ENCODE data around the gene PTPRM. TPM values are rescaled to one million over a fixed set of nuclear protein-coding genes. Genes with fewer than 3 reads are reported as not detected.

Gene PTPRM
- total RNA-seq, 1 experiment from 2014 or later, result not detected

DNA sequence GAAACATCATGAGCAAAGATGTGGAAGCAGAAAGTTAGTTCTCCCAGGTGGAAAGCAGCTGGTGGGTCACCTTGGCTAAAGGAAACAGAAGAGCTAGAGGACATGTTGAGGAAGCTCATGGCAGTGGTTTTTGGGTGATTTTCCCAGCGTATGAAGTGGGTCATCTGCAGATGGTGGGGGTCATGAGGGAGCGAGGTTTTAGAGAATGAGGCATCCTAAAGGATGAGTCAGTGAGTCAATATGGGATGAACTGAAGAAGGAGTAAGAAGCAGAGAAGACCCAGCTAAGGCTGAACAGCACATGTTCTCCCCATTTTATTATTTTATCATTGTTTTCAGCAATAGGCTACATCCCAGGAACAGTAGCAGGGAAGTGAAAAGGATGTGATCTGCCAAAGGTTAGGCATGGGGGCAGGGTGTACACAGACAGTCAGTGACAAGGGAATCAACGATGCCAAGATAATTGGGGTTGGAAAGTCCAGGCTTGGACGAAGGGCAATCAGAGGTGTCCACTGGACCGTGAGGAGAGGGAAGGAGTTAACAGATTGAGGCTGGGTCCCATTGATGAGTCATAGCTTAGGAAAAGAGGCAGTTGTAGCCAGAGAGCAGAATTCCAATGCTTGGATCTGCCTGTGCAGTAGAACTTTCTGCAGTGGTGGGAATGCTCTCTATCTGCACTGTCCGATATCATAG, 752.8 kb downstream of the PTPRM start:
- ChIA-PET POLR2A (ENCODE audit: low non-redundant PET) (no interaction called here), CTCF (no interaction called here)
- Histone ChIP-seq H3K4me3 (ENCODE audit: low read depth, low read length, poor library complexity, severe bottlenecking) (no peak overlapping the region), H3K9me3 (ENCODE audit: low read depth, low read length, poor library complexity, severe bottlenecking) (no peaks in the 10 kb centered on the region), H3K4me1 (ENCODE audit: insufficient read depth, low read length, poor library complexity, severe bottlenecking) (no peaks in the 10 kb centered on the region), H3K27me3 (replicated peaks; ENCODE audit: insufficient read depth, low read depth, low read length, poor library complexity) (no peaks in the 10 kb centered on the region), H3K36me3 (ENCODE audit: insufficient read depth, low read length, poor library complexity, severe bottlenecking) (no peaks in the 10 kb centered on the region), H3K27ac (ENCODE audit: low read depth, low read length, poor library complexity, severe bottlenecking) (no peak overlapping the region)
- TF ChIP-seq EZH2 (IDR thresholded peaks at IDR 0.05; ENCODE audit: borderline replicate concordance, low read depth, low read length, poor library complexity, severe bottlenecking), result no peak
- BruUV-seq (replicated peaks), result no TSS peak
- DNase-seq (ENCODE audit: low spot score), result no peak
- intact Hi-C loops (cut with micrococcal nuclease; ENCODE audit: unreplicated experiment), result no loop called here

DNA sequence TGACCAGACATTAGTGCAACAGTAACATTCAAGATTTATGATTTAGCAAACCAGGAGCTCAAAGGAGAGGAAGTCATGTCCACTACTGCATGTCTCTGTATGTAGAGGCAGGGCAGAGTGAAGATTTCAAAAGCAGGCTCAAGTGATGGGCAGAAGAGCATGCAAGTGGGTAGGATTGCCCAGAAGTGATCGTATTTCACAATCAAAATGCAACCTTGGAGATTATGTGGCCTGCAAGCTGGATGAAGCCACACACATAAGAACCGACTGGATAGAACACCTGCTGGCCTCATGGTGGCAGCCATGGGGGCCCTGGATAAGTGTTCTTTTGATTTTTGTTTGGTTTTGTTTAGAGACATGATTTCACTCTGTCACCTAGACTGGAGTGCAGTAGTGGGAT, 755.4 kb downstream of the PTPRM start:
- Histone ChIP-seq H3K27me3 (replicated peaks; ENCODE audit: insufficient read depth, low read depth, low read length, poor library complexity) (no peaks in the 10 kb centered on the region), H3K4me3 (ENCODE audit: low read depth, low read length, poor library complexity, severe bottlenecking) (no peak overlapping the region), H3K4me1 (ENCODE audit: insufficient read depth, low read length, poor library complexity, severe bottlenecking) (no peaks in the 10 kb centered on the region), H3K9me3 (ENCODE audit: low read depth, low read length, poor library complexity, severe bottlenecking) (no peaks in the 10 kb centered on the region), H3K36me3 (ENCODE audit: insufficient read depth, low read length, poor library complexity, severe bottlenecking) (no peaks in the 10 kb centered on the region), H3K27ac (ENCODE audit: low read depth, low read length, poor library complexity, severe bottlenecking) (no peak overlapping the region)
- TF ChIP-seq, protein P1, sequence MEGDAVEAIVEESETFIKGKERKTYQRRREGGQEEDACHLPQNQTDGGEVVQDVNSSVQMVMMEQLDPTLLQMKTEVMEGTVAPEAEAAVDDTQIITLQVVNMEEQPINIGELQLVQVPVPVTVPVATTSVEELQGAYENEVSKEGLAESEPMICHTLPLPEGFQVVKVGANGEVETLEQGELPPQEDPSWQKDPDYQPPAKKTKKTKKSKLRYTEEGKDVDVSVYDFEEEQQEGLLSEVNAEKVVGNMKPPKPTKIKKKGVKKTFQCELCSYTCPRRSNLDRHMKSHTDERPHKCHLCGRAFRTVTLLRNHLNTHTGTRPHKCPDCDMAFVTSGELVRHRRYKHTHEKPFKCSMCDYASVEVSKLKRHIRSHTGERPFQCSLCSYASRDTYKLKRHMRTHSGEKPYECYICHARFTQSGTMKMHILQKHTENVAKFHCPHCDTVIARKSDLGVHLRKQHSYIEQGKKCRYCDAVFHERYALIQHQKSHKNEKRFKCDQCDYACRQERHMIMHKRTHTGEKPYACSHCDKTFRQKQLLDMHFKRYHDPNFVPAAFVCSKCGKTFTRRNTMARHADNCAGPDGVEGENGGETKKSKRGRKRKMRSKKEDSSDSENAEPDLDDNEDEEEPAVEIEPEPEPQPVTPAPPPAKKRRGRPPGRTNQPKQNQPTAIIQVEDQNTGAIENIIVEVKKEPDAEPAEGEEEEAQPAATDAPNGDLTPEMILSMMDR (conservative IDR thresholded peaks at IDR 0.05; ENCODE audit: low read depth, low read length), result no peak
- no peak for TF ChIP-seq EZH2 (IDR thresholded peaks at IDR 0.05; ENCODE audit: borderline replicate concordance, low read depth, low read length, poor library complexity, severe bottlenecking)
- intact Hi-C loops (cut with micrococcal nuclease; ENCODE audit: unreplicated experiment), result no loop called here
- DNase-seq (ENCODE audit: low spot score), result no peak
- BruUV-seq (replicated peaks), result no TSS peak
- ChIA-PET CTCF (no interaction called here), POLR2A (ENCODE audit: low non-redundant PET) (no interaction called here)

DNA sequence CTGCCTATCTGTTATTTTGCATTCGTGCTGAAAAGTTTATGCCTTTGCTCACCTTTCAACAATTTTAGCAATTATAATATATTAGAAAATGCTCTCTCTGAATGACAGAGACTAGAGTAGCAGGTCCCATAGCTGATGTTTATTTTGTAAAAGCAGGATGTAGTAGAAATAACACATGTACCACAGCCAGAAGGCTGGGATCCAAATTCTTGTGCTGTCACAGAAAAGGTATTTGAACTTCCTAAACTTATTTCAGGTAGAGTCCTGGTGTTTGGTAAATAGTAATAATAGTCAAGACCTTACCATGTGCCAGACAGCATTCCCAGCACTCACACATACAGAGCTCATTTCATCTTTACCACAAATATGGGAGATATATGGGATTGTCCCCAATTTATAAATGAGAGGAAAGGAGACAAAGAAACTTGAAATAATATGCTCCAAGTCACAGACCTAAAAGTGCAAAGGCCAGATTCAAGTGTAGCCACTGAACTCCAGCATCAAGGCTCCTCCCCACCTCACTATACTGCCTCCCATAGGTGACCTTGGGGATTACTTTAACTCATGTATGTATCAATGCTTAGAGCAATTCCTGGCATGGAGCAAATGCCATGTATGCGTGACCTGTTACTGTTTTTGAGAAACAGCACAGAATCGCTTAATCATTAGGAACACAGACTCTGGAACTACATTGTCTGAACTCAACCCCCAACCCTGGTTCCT, 757.4 kb downstream of the PTPRM start:
- no peaks in the 10 kb centered on the region for H3K36me3 ChIP-seq (ENCODE audit: insufficient read depth, low read length, poor library complexity, severe bottlenecking)
- H3K4me1 ChIP-seq (ENCODE audit: insufficient read depth, low read length, poor library complexity, severe bottlenecking), result no peaks in the 10 kb centered on the region
- no TSS peak for BruUV-seq (replicated peaks)
- H3K9me3 ChIP-seq (ENCODE audit: low read depth, low read length, poor library complexity, severe bottlenecking), result no peaks in the 10 kb centered on the region
- no peak for DNase-seq (ENCODE audit: low spot score)
- intact Hi-C loops (cut with micrococcal nuclease; ENCODE audit: unreplicated experiment), result no loop called here
- TF ChIP-seq EZH2 (IDR thresholded peaks at IDR 0.05; ENCODE audit: borderline replicate concordance, low read depth, low read length, poor library complexity, severe bottlenecking), result no peak
- TF ChIP-seq, protein P1 (conservative IDR thresholded peaks at IDR 0.05; ENCODE audit: low read depth, low read length), result no peak
- ChIA-PET POLR2A (ENCODE audit: low non-redundant PET) (no interaction called here), CTCF (no interaction called here)
- no peak overlapping the region for H3K4me3 ChIP-seq (ENCODE audit: low read depth, low read length, poor library complexity, severe bottlenecking)
- H3K27ac ChIP-seq (ENCODE audit: low read depth, low read length, poor library complexity, severe bottlenecking), result no peak overlapping the region
- peaks cover 5% of the 10 kb centered on the region for H3K27me3 ChIP-seq (replicated peaks; ENCODE audit: insufficient read depth, low read depth, low read length, poor library complexity)
